PC-9 (cell line): ENCODE measurements around the gene NUP62. TPM values are rescaled to one million over a fixed set of nuclear protein-coding genes. Genes with fewer than 3 reads are reported as not detected.

Experiments used
- BruUV-seq: library from RNA; stranded (reverse); fragments of 400-500 nt; replicated peaks from 2 replicates; lab custom pipeline; 2021; lab: Mats Ljungman, UMichigan
- CTCF ChIA-PET: fragments of 300-600 bp; sonication (Branson Sonifier 250); formaldehyde crosslinking; loops from one replicate; lab custom pipeline; 2022; ENCODE audit warnings: antibody characterized with exemption; lab: Charles Lee
- POLR2A ChIA-PET: fragments of 300-600 bp; sonication (Branson Sonifier 250); formaldehyde crosslinking; loops from one replicate; lab custom pipeline; 2022; ENCODE audit warnings: antibody characterized with exemption; ENCODE audit not compliant: unreplicated experiment; lab: Charles Lee
- DNase-seq, 2 experiments: peaks; one replicate each; pipeline versions ENCODE4 v3.0.0 to v3.0.0-alpha.2; 2015 to 2022; ENCODE audit warnings: mixed read lengths in 1 of 2
- H2AFZ ChIP-seq: fragments of 200-600 bp; sonication (generic); 2 replicates; pipeline ENCODE4 v1.8.1; 2017; ENCODE audit warnings: antibody characterized with exemption
- H3F3A ChIP-seq: fragments of 200-600 bp; sonication (generic); 2 replicates; pipeline ENCODE4 v1.8.1; 2017; ENCODE audit warnings: antibody characterized with exemption, mild to moderate bottlenecking, low read depth; ENCODE audit not compliant: insufficient read depth
- H3K27ac ChIP-seq: fragments of 200-600 bp; sonication (generic); 2 replicates; pipeline ENCODE4 v1.6.1; 2016; ENCODE audit warnings: mixed run types
- H3K27me3 ChIP-seq: fragments of 200-600 bp; sonication (generic); 2 replicates; pipeline ENCODE4 v1.6.1; 2016; ENCODE audit warnings: low read depth, mixed run types; ENCODE audit not compliant: insufficient read depth
- H3K36me3 ChIP-seq: fragments of 200-600 bp; sonication (generic); 2 replicates; pipeline ENCODE4 v1.6.1; 2016; ENCODE audit warnings: low read depth, mixed run types
- H3K4me1 ChIP-seq: fragments of 200-600 bp; sonication (generic); replicated peaks from 2 replicates; pipeline ENCODE4 v1.6.1; 2016; ENCODE audit warnings: mixed run types; ENCODE audit not compliant: insufficient read depth
- H3K4me2 ChIP-seq: fragments of 200-600 bp; sonication (generic); 2 replicates; pipeline ENCODE4 v1.6.1; 2017; ENCODE audit warnings: mixed run types
- H3K4me3 ChIP-seq: fragments of 200-600 bp; sonication (generic); 2 replicates; pipeline ENCODE4 v1.6.1; 2016; ENCODE audit warnings: mixed run types
- H3K79me2 ChIP-seq: fragments of 200-600 bp; sonication (generic); 2 replicates; pipeline ENCODE4 v1.6.1; 2017; ENCODE audit warnings: low read depth, mixed run types
- H3K9me2 ChIP-seq: fragments of 200-600 bp; sonication (generic); 2 replicates; pipeline ENCODE4 v1.8.1; 2017; ENCODE audit warnings: mild to moderate bottlenecking; ENCODE audit not compliant: insufficient read depth
- H3K9me3 ChIP-seq: fragments of 200-600 bp; sonication (generic); 2 replicates; pipeline ENCODE4 v1.8.1; 2016; ENCODE audit warnings: low read depth; ENCODE audit not compliant: insufficient read depth
- H4K20me1 ChIP-seq: fragments of 200-600 bp; sonication (generic); 2 replicates; pipeline ENCODE4 v1.8.1; 2017; ENCODE audit not compliant: insufficient read depth
- EZH2 ChIP-seq: fragments of 200-600 bp; sonication (generic); IDR thresholded peaks from 2 replicates; pipeline ENCODE4 v1.8.0; 2017; ENCODE audit warnings: antibody characterized with exemption, low read depth
- intact Hi-C: fragments of 100-400 bp; cut with micrococcal nuclease; formaldehyde crosslinking; loops from one replicate; pipeline ENCODE4 v1.10.0; 2022; ENCODE audit not compliant: unreplicated experiment
- total RNA-seq: library from RNA; stranded (reverse); gene quantifications from 2 replicates; pipeline ENCODE4 v1.2.3, GENCODE V29; 2021
- TF ChIP-seq, protein P1 (sequence below): fragments of 200-600 bp; sonication (generic); conservative IDR thresholded peaks from 2 replicates; pipeline ENCODE4 v1.6.1; 2017; ENCODE audit warnings: mixed run types, antibody characterized with exemption, mild to moderate bottlenecking, moderate library complexity

NUP62 gene
- total RNA-seq, 1 experiment from 2014 or later, result 101 TPM

DNA sequence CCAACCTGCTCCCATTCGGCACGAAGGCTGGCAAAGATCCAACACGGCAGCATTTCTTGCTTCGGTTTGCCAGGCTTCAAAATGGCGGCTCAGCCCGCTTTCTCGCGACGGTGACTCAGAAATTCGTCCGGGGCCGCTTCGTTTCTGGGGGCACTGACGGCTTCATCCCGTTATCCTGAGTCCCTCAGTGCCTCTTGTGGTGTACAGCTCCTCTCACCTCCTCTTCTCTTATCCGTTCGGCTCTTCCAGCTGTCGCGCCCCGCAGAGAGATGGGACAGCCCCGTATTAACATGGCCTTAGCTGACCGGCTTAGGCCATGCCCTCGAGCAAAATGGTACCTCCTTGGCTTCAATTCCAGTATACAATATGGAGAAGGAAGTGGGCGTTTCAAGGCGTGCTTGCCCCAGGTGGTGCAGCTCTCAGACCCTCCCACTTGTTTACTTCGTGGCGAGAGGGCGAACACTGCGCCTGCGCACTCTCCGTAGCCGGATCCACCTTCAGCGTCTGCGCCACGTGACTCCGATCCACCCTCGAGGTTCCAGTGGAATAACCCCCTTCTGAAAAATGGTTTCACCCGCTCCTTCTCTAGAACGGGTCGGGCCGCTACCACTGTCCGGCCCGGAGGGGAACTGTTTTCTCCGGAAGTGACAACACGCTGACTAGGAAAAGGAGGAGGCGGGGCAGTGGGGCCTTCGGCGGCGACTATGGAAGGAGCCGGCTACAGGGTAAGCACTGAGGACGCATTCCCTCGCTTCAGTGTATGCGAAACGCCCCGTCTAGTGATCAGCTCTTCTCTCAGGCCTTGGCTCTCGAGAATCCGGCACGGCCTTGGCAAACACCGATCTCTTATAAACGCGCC, 52.1 kb downstream of the NUP62 start, which contains the start of the genes AKT1S1 and TBC1D17:
AKT1S1 (minus strand) TSS at position 336 of the 859 bp plus-strand sequence. CDS start 4,060 bp downstream, outside the sequence.
TBC1D17 (plus strand) TSS at position 683 of the 859 bp plus-strand sequence; CDS start at position 705, 22 bp downstream.
- Histone ChIP-seq H3K4me1 (peaks cover 21% of the 10 kb centered on the region), H2AFZ (peak within 1 kb of the TSS; percentile 86), H3K9me2 (no peaks in the 10 kb centered on the region), H4K20me1 (peaks cover 32% of the 10 kb centered on the region), H3K27ac (peak within 1 kb of the TSS; percentile 92), H3K4me2 (peak within 1 kb of the TSS; percentile 95), H3K36me3 (peaks cover 16% of the 10 kb centered on the region; the same call in 1 of the 2 replicates), H3K79me2 (peaks cover 48% of the 10 kb centered on the region), H3K4me3 (peak within 1 kb of the TSS; percentile 79), H3F3A (0 out of 2 replicates have a peak, but pooled peaks cover 17% of the 10 kb centered on the region), H3K9me3 (no peaks in the 10 kb centered on the region), H3K27me3 (no peaks in the 10 kb centered on the region)
- intact Hi-C loops, result loop anchor here (1.0 to 5.0 kb wide), 12 partner anchors 8 to 514 kb away; partner anchors contain the start of genes AP2A1, ATF5, DKKL1 and FUZ
- peak; percentile 99 for DNase-seq
- ChIA-PET POLR2A (interaction anchor here (0.6 to 0.7 kb wide), 2 partner anchors 237 to 381 kb away, joined by 5 to 7 read pairs; partner anchors contain the start of genes RPS11 and RRAS), CTCF (no interaction called here)
- TF ChIP-seq, protein P1, sequence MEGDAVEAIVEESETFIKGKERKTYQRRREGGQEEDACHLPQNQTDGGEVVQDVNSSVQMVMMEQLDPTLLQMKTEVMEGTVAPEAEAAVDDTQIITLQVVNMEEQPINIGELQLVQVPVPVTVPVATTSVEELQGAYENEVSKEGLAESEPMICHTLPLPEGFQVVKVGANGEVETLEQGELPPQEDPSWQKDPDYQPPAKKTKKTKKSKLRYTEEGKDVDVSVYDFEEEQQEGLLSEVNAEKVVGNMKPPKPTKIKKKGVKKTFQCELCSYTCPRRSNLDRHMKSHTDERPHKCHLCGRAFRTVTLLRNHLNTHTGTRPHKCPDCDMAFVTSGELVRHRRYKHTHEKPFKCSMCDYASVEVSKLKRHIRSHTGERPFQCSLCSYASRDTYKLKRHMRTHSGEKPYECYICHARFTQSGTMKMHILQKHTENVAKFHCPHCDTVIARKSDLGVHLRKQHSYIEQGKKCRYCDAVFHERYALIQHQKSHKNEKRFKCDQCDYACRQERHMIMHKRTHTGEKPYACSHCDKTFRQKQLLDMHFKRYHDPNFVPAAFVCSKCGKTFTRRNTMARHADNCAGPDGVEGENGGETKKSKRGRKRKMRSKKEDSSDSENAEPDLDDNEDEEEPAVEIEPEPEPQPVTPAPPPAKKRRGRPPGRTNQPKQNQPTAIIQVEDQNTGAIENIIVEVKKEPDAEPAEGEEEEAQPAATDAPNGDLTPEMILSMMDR, result no peak
- TF ChIP-seq EZH2, result no peak
- TSS peak; percentile 38 for BruUV-seq

DNA sequence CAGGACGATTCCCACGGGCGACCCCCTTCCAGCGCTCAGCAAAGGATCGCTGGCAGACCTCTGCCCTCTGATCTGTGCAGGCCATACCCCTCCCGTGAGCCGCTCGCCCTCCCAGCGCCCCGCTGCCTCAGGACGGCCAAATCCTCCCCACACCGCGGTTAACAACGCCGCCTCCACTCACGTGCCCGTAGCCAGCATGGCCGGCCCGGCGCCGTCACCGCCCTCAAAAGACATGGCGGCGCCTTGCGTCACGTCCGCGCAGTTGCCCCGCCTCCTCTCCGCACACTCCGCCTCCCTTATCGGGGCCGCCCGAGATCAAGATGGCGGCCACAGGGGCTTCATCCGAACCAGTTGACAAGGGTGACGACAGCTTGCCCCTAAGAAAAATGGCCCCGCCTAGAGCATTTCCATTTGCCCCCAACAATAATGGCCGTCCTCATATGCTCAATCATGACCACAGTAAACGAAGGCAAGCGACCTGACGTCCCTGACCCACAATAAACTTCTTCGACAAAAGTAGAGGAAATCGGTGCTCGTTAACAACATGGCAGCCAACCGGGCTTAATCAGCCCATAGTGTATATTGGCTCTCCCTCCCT, 52.8 kb downstream of the NUP62 start:
- Histone ChIP-seq H3K79me2 (peaks cover 52% of the 10 kb centered on the region), H3K36me3 (peaks cover 14% of the 10 kb centered on the region; the same call in 1 of the 2 replicates), H2AFZ (peak overlapping the region; percentile 86), H4K20me1 (peaks cover 36% of the 10 kb centered on the region), H3K4me2 (peak overlapping the region; percentile 95), H3K27me3 (no peaks in the 10 kb centered on the region), H3K9me2 (no peaks in the 10 kb centered on the region), H3K27ac (peak overlapping the region; percentile 92), H3K9me3 (no peaks in the 10 kb centered on the region), H3F3A (peaks cover 20% of the 10 kb centered on the region; the same call in 1 of the 2 replicates), H3K4me3 (peak overlapping the region; percentile 79), H3K4me1 (peaks cover 21% of the 10 kb centered on the region)
- no TSS peak for BruUV-seq
- POLR2A ChIA-PET, result interaction anchor here (0.6 to 0.7 kb wide), 2 partner anchors 9 to 423 kb away, joined by 3 to 4 read pairs; partner anchors contain the start of gene ALDH16A1
- TF ChIP-seq EZH2, result no peak
- TF ChIP-seq, protein P1, result no peak
- DNase-seq, result peak; percentile 91 to 97
- CTCF ChIA-PET, result no interaction called here
- intact Hi-C loops, result loop anchor here (1.0 to 5.0 kb wide), 12 partner anchors 7 to 514 kb away; partner anchors contain the start of genes AP2A1, ATF5, DKKL1 and FUZ

DNA sequence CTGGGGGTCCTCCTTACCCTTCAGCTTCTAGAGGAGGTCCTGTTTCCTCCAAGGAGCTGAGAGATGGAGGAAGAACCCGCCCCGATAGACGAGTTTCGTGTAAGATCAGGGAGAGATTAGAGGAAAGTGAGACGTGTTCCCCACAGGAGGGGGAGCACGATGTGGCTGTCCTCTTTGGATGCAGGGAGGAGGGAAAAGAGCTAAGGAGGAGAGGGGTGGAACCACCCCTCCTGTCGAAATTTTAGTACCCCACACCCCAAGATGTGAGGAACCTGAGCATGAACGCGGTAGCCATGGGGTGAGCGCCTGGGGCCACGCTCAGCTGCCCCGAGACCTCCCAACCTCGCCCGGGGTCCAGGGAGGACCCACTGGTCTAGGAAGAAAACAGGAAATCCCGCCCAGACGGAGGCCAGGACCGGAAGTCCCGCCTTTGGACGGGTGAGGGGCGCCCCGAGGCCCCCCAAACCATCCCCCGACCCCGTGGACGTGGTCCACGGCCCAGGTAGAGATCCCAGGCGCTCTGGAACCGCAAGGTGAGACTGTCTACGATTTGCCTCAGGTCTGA, 53.4 kb downstream of the NUP62 start:
- intact Hi-C loops, result loop anchor here (2.0 to 5.0 kb wide), 10 partner anchors 51 to 513 kb away; partner anchors contain the start of genes AP2A1, ATF5, DKKL1 and MYH14
- no peak for DNase-seq
- no TSS peak for BruUV-seq

More for the DNA sequence above, 53.4 kb downstream of the NUP62 start:
- Histone ChIP-seq H3K27ac (peak overlapping the region; percentile 92), H3K27me3 (no peaks in the 10 kb centered on the region), H3K9me3 (no peaks in the 10 kb centered on the region), H3K4me3 (peak overlapping the region; percentile 79), H4K20me1 (peaks cover 36% of the 10 kb centered on the region), H3K9me2 (no peaks in the 10 kb centered on the region), H3K4me2 (peak overlapping the region; percentile 95), H3K79me2 (peaks cover 52% of the 10 kb centered on the region), H2AFZ (peak overlapping the region; percentile 86), H3K36me3 (0 out of 2 replicates have a peak, but pooled peaks cover 14% of the 10 kb centered on the region), H3F3A (peaks cover 21% of the 10 kb centered on the region; the same call in 1 of the 2 replicates), H3K4me1 (peaks cover 21% of the 10 kb centered on the region)
- CTCF ChIA-PET, result no interaction called here
- POLR2A ChIA-PET, result interaction anchor here (0.6 to 0.7 kb wide), 2 partner anchors 8 to 423 kb away, joined by 3 to 4 read pairs; partner anchors contain the start of gene ALDH16A1
- TF ChIP-seq, protein P1, result no peak
- TF ChIP-seq EZH2, result no peak
